CD14-positive monocyte (primary cell): ENCODE data around the gene LRP1. TPM values are rescaled to one million over a fixed set of nuclear protein-coding genes. Genes with fewer than 3 reads are reported as not detected.
A peak's percentile ranks its signal among the peaks of the same experiment; 100 is the strongest.

Experiments
- DNase-seq, 3 donors: peaks; one replicate each; pipeline ENCODE4 v3.0.0-alpha.2; 2011 to 2022
- H2AFZ ChIP-seq: 2 replicates; pipeline ENCODE4 v1.6.0; 2012; ENCODE audit warnings: mild to moderate bottlenecking, low read depth, low read length, inconsistent platforms; ENCODE audit not compliant: insufficient read depth, poor library complexity, severe bottlenecking
- H3K27ac ChIP-seq, 2 donors: 1 replicate in 1 of 2; 2 replicates in 1 of 2; pipeline ENCODE4 v1.5.1; 2012 to 2013; ENCODE audit warnings: low read length in 2 of 2, control low read depth in 1 of 2, inconsistent platforms in 1 of 2, low read depth in 1 of 2, mild to moderate bottlenecking in 1 of 2
- H3K27me3 ChIP-seq, 2 donors: one replicate each; pipeline versions ENCODE4 v1.6.0 to v1.6.1; 2011 to 2013; ENCODE audit warnings: low read length in 2 of 2; ENCODE audit not compliant: control insufficient read depth in 2 of 2, insufficient read depth in 2 of 2
- H3K36me3 ChIP-seq, 2 donors: replicated peaks in 1 of 2; 1 replicate in 1 of 2; 2 replicates in 1 of 2; pipeline versions ENCODE4 v1.5.1 to v1.6.1; 2012 to 2013; ENCODE audit warnings: low read length in 2 of 2, control low read depth in 1 of 2, inconsistent platforms in 1 of 2, mild to moderate bottlenecking in 1 of 2; ENCODE audit not compliant: insufficient read depth in 2 of 2, control insufficient read depth in 1 of 2
- H3K4me1 ChIP-seq, 2 donors: 1 replicate in 1 of 2; 2 replicates in 1 of 2; pipeline versions ENCODE4 v1.5.1 to v1.6.1; 2012 to 2013; ENCODE audit warnings: low read length in 2 of 2, control low read depth in 1 of 2, inconsistent platforms in 1 of 2, mild to moderate bottlenecking in 1 of 2, moderate library complexity in 1 of 2; ENCODE audit not compliant: insufficient read depth in 2 of 2, control insufficient read depth in 1 of 2
- H3K4me2 ChIP-seq: replicated peaks from 2 replicates; pipeline ENCODE3; 2012; ENCODE audit warnings: low read length, moderate library complexity, mild to moderate bottlenecking; ENCODE audit not compliant: poor library complexity, severe bottlenecking; ENCODE audit errors: extremely low read depth
- H3K4me3 ChIP-seq, 3 experiments: fragments of 200-600 bp in 1 of 3; sonication (generic) in 1 of 3; replicated peaks in 1 of 3; 1 replicate in 2 of 3; 2 replicates in 1 of 3; pipeline ENCODE4 v1.5.1; 2011 to 2013; ENCODE audit warnings: low read length in 3 of 3, mild to moderate bottlenecking in 3 of 3, control low read depth in 2 of 3, low read depth in 2 of 3, inconsistent platforms in 1 of 3, moderate library complexity in 1 of 3
- H3K79me2 ChIP-seq: 2 replicates; pipeline ENCODE4 v1.6.0; 2012; ENCODE audit warnings: mild to moderate bottlenecking, control low read depth, inconsistent platforms, low read length, moderate library complexity; ENCODE audit not compliant: insufficient read depth
- H3K9ac ChIP-seq: 2 replicates; pipeline ENCODE4 v1.6.0; 2017; ENCODE audit warnings: low read length, mild to moderate bottlenecking; ENCODE audit not compliant: insufficient read depth, poor library complexity, severe bottlenecking
- H3K9me3 ChIP-seq, 2 donors: replicated peaks in 1 of 2; 1 replicate in 1 of 2; 2 replicates in 1 of 2; pipeline versions ENCODE4 v1.5.1 to v1.6.1; 2012 to 2013; ENCODE audit warnings: low read length in 2 of 2, control low read depth in 1 of 2; ENCODE audit not compliant: control insufficient read depth in 1 of 2, insufficient read depth in 1 of 2
- H4K20me1 ChIP-seq: 2 replicates; pipeline ENCODE4 v1.6.0; 2012; ENCODE audit warnings: mild to moderate bottlenecking, low read length, control low read depth, moderate library complexity; ENCODE audit not compliant: insufficient read depth
- H3K27ac Mint-ChIP-seq, 7 donors: one replicate each; pipeline ENCODE4 v1.8.0; 2020; ENCODE audit warnings: mild to moderate bottlenecking in 7 of 7, mixed read lengths in 7 of 7, moderate library complexity in 6 of 7, inconsistent platforms in 2 of 7
- H3K27me3 Mint-ChIP-seq, 3 donors: one replicate each; pipeline ENCODE4 v1.8.0; 2021 to 2022; ENCODE audit warnings: low read depth in 3 of 3, mild to moderate bottlenecking in 3 of 3, mixed read lengths in 3 of 3, moderate library complexity in 3 of 3, inconsistent platforms in 1 of 3
- H3K36me3 Mint-ChIP-seq, 2 donors: one replicate each; pipeline ENCODE4 v1.8.0; 2020; ENCODE audit warnings: mixed read lengths in 2 of 2, inconsistent platforms in 1 of 2, mild to moderate bottlenecking in 1 of 2
- H3K4me1 Mint-ChIP-seq: one replicate; pipeline ENCODE4 v1.8.0; 2020; ENCODE audit warnings: mild to moderate bottlenecking, mixed read lengths
- H3K4me3 Mint-ChIP-seq, 2 donors: one replicate each; pipeline ENCODE4 v1.8.0; 2020; ENCODE audit warnings: mild to moderate bottlenecking in 2 of 2, mixed read lengths in 2 of 2, moderate library complexity in 1 of 2
- H3K9me3 Mint-ChIP-seq, 7 donors: one replicate each; pipeline ENCODE4 v1.8.0; 2020 to 2022; ENCODE audit warnings: mixed read lengths in 7 of 7, mild to moderate bottlenecking in 6 of 7, moderate library complexity in 6 of 7, inconsistent platforms in 2 of 7
- CTCF ChIP-seq: fragments of 200-600 bp; IDR thresholded peaks from one replicate; pipeline ENCODE4 v1.8.0; 2022; ENCODE audit warnings: antibody characterized with exemption, mild to moderate bottlenecking
- WGBS: methylation state at CpG from one replicate; pipeline ENCODE4 v1.1.5; 2013; ENCODE audit warnings: missing lambda C conversion rate; ENCODE audit not compliant: insufficient coverage; 5-methylcytosine and 5-hydroxymethylcytosine counted together
- intact Hi-C, 2 donors: fragments of 100-400 bp; cut with micrococcal nuclease; formaldehyde crosslinking; loops; one replicate each; pipeline versions ENCODE4 v1.15.0 to v1.15.1; 2023
- polyA plus RNA-seq, 3 donors: library from polyadenylated mRNA; depleted of rRNA in 1 of 3; unstranded in 2 of 3; stranded (reverse) in 1 of 3; fragments of 300-500 nt in 2 of 3; fragments of >200 nt in 1 of 3; fragmentation: Illumina TruSeq in 2 of 3; gene quantifications; 1 replicate in 2 of 3; 2 replicates in 1 of 3; pipeline ENCODE4 v1.2.3, GENCODE V29; 2012 to 2021

The LRP1 gene
- polyA plus RNA-seq, 3 donors: 5.5 to 246 (median 10.5) TPM

GRCh38 chr12:57215668-57216013 lies 87.4 kb downstream of the LRP1 start:
- peaks cover 63 to 73% (median 68%) of the 10 kb centered on the region in 3 donors for H3K27me3 Mint-ChIP-seq
- Histone ChIP-seq H3K9ac (no peak overlapping the region), H4K20me1 (peaks cover 55% of the 10 kb centered on the region), H3K27me3 (peaks cover 59 to 70% of the 10 kb centered on the region in 2 donors), H3K4me3 (peak overlapping the region in 1 of 3 experiments; percentile 49), H3K36me3 (peaks cover 22 to 27% of the 10 kb centered on the region in 2 donors), H3K27ac (no peak overlapping the region), H2AFZ (no peak overlapping the region), H3K4me2 (peak overlapping the region; percentile 68), H3K79me2 (no peaks in the 10 kb centered on the region), H3K9me3 (peaks cover 0 to 25% of the 10 kb centered on the region in 2 donors), H3K4me1 (peaks cover 26 to 41% of the 10 kb centered on the region in 2 donors)
- H3K27ac Mint-ChIP-seq: peak overlapping the region in 2 of 7 donors; percentile 30 to 66
- peaks cover 29 to 43% of the 10 kb centered on the region in 2 donors for H3K36me3 Mint-ChIP-seq
- intact Hi-C loops: no loop called here
- peaks cover 0 to 18% (median 11%) of the 10 kb centered on the region in 7 donors for H3K9me3 Mint-ChIP-seq
- 0% methylated on average over 2 of the region's 7 CpGs for WGBS
- TF ChIP-seq CTCF: no peak
- peak overlapping the region; percentile 32 to 84 for H3K4me3 Mint-ChIP-seq
- peak in 1 of 3 donors; percentile 36 for DNase-seq
- H3K4me1 Mint-ChIP-seq: peaks cover 33% of the 10 kb centered on the region

GRCh38 chr12:57216014-57216911 lies 88.0 kb downstream of the LRP1 start, which contains the start of gene NXPH4:
TSS of gene NXPH4 (plus strand) at chr12:57216794. CDS start at chr12:57216970, 176 bp downstream.
- Histone ChIP-seq H3K9me3 (peaks cover 0 to 31% of the 10 kb centered on the region in 2 donors), H3K9ac (no peak within 1 kb of the TSS), H3K27ac (no peak within 1 kb of the TSS), H2AFZ (no peak within 1 kb of the TSS), H3K79me2 (no peaks in the 10 kb centered on the region), H4K20me1 (peaks cover 49% of the 10 kb centered on the region), H3K4me2 (peak within 1 kb of the TSS; percentile 68), H3K27me3 (peaks cover 65 to 76% of the 10 kb centered on the region in 2 donors), H3K4me3 (peak within 1 kb of the TSS in 1 of 3 experiments; percentile 59), H3K36me3 (peaks cover 16 to 21% of the 10 kb centered on the region in 2 donors), H3K4me1 (peaks cover 26 to 41% of the 10 kb centered on the region in 2 donors)
- DNase-seq: no peak
- Mint-ChIP-seq H3K27ac (peak within 1 kb of the TSS in 3 of 7 donors; percentile 30 to 66 (median 49)), H3K27me3 (peaks cover 69 to 78% (median 75%) of the 10 kb centered on the region in 3 donors), H3K4me3 (peak within 1 kb of the TSS; percentile 53 to 90), H3K9me3 (peaks cover 0 to 22% (median 11%) of the 10 kb centered on the region in 7 donors), H3K4me1 (peaks cover 33% of the 10 kb centered on the region), H3K36me3 (peaks cover 23 to 41% of the 10 kb centered on the region in 2 donors)
- under 1% methylated on average over 89 of the region's 102 CpGs for WGBS
- no peak for TF ChIP-seq CTCF
- intact Hi-C loops: no loop called here
